NCI-H1436 (cell line): ENCODE data around the gene CCR8.

Experiments used
- DNase-seq: peaks from one replicate; lab custom pipeline; 2025; lab: John Stamatoyannopoulos, UW

The CCR8 gene, protein sequence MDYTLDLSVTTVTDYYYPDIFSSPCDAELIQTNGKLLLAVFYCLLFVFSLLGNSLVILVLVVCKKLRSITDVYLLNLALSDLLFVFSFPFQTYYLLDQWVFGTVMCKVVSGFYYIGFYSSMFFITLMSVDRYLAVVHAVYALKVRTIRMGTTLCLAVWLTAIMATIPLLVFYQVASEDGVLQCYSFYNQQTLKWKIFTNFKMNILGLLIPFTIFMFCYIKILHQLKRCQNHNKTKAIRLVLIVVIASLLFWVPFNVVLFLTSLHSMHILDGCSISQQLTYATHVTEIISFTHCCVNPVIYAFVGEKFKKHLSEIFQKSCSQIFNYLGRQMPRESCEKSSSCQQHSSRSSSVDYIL

DNA sequence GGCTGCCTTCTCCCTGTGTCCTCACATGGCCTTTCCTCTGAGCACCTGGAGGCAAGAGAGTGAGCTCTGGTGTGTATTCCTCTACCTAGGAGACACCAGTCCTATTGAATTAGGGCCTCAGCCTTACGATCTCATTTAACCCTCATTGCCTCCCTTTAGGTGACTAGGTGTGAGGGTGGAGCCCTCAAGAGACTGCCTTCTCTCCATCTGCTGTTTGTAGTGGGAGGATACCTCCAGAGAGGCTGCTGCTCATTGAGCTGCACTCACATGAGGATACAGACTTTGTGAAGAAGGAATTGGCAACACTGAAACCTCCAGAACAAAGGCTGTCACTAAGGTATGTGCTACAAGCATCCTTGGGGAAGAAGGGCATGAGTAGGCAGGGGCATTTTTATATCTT lies at the start of gene CCR8:
Gene CCR8, plus strand, starts transcription at position 217 of the 400 bp plus-strand sequence. CDS start 2,623 bp downstream, outside the sequence.
- no peak for DNase-seq

DNA sequence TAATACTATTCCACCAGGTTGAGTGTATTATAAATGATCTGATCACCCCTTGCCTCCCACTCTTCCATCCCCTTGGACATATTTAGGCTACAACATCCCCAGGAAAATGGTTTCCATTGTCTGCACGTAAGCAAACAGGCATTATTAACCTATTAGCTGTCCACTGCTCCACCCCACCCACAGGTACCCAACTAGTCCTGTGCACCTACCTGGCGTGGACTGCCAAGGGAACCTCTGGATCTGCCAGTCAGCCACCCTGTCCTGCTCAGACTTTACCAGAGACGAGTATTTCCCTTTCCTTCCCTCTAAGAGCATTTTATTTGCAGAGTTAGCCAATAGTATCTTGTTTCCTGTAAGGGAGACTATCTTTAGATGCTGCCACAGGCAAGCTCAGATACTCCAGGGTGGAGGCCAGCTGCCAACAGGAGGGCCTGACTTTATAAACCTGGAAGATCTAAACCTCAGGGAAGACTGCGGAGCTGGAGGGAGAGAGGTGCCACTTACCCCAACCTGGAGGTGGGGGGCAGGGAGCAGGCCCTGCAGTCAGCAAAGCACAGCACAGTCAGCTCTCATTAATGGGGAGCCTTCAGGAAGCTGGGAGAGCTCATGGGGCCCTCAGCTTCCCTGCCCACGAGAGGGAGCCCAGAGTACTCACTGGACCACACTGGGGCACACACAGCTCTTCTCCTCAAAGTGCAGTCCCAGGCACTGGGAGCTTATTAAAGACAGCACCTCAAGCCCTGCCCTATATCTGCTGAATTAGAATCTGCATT lies 49.6 kb upstream of the CCR8 start, which contains the start of gene CX3CR1:
Gene CX3CR1, minus strand, starts transcription at position 292 of the 773 bp plus-strand sequence. CDS start 13,527 bp downstream, outside the sequence.
- no peak for DNase-seq

DNA sequence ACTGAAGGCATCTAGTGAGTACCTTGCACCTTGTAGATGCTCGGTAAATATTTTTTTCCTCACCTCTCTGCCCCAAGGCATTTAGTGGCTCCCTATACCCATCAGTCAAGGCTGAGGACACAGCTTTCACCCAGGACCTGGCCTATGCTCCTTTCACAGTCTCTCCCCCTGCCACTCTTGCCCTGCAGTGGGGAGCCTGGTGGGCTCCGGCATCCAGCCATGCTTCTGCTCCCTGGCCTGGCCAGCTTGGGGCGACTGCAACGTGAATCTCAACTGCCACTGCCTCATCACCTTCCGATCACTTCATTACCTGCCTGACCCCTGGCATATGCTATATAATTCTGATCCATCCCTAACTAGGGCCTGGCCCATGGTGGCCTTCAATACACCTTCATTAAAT lies 48.9 kb upstream of the CCR8 start:
- DNase-seq = no peak

DNA sequence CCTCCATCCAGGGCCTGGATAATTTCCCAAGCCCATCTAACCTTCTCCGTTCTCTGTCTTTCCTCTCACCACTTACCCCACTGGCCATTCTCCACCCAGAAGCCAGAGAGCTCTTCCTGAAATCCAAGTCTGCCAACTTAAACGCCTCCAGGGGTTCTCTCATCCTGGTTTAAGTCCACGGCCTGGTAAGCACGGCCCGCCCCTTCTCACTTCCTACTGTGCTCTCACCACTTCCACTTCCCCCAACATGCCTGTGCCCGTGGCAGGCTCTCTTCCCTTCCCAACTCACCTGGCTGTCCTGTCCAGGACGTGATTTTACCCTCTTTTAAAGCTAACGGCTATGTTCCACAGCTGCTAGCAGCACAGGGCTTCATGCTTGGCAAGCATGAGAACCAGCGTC lies 48.0 kb upstream of the CCR8 start:
- DNase-seq = no peak

DNA sequence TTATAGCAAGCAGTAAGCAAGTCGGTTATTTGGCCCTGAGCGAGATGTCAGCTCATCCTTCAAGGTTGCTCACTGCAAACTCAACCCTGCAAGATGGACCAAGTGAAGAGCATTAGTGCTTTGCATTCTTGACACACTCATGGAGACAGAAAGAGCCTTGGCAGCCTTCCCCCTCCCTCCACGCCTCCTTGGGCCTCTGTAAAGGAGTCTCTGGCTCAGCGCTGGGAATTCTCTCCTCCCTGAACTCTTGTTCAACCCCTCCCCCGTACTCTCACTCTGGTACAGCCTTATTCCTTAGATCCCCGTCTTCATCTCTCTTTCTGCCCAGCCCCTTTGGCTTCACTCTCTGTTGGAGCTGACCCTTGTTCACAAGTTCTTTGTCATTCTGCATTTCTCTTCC lies 47.5 kb upstream of the CCR8 start:
- DNase-seq = no peak

DNA sequence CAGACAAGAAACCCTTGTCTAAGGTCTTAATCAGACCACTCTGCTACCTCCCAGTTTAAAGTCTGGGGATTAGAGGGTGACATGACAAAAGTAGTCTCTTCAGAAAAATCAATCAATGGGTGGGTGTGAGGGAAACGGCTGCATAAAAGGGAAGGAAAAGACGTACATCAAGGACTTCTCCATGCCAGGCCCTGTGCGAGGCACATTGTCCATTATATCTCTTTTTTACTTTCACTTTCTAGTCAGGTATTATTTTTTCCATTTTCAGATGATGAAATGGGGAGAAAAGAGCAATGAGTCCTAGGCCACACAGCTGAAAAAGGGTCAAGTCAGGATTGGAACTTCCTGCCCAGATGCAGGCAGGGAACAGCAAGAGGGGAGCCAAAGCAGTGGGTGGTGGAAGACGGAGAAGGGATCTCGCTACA lies 45.0 kb upstream of the CCR8 start:
- DNase-seq = no peak

DNA sequence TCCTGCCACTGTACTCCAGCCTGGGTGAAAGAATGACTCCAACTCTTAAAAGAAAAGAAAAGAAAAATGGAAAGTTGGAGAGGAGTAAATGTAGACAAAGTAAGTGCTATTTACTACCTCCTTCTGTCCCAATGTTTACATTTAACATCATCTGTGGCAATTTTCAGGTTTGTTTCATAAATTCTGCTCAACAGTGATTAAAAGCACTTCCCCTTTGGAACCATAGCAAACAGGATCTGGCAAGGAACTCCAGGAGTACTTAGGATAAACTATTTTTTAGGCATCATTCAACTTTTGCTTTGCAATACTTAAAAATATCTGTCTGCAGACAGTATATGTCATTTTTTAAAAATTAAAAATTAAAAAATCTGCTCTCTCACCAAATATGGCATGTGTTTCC lies 44.2 kb upstream of the CCR8 start:
- DNase-seq = no peak

DNA sequence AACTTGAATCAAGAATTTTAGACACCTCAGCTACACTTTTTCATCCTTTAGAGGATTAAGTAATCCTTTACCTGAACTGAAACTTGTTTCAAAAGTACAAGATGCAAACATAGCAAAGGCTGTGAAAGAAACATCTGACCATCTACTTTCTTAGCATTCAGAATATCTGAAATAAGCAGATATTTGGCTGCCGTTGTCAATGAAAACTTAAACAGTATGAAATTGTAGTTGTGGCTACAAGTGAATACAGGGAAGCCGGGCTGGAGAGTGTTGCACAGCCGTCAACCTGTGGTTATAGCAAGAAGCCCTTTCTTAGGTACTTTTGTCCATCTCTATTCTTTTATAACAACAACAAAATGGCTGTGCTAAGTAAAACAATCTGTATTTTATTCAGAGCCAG lies 42.7 kb upstream of the CCR8 start:
- DNase-seq = no peak

DNA sequence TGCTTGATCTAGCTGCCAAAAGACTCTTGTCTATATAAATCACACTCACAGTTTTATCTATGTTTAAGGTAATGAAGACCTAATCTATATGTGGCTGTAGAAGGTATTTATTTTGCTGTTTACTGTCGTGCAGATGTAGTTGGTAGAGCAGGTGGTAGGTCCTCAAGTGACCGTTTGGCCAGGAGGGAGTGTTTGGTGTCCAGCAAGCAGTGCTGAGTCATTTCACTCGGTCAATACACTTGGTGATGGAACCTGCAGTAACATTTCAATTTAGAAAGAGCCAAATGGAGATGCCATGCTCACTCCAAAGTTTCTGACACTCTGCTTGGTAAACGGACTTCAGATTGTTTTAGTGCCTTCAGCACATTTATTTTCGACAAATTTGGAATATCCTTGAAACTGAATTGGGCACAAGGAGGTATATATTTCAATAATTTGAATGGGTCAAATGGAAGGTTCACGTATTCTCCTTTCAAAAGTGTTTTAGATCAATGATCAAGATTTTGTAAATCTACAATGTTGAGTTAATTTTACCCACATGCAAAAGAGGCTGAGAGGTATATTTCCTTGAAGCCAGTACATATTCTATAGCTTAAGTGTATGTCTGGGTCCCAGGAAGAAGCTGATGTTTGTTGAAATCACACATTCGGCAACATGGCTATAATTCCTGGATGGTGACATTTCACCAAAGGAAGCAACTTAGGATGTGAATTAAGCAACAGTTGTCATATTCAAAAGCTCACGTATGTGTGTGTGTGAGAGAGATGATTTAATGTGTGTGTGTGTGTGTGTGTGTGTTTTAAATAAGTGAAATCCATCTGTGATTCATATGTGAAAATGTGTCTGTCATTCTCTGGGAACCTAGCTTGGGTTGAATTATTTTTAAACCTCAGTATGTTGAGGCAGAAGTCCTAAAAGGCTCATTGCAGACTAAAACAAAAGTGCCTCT lies 42.0 kb upstream of the CCR8 start:
- no peak for DNase-seq

DNA sequence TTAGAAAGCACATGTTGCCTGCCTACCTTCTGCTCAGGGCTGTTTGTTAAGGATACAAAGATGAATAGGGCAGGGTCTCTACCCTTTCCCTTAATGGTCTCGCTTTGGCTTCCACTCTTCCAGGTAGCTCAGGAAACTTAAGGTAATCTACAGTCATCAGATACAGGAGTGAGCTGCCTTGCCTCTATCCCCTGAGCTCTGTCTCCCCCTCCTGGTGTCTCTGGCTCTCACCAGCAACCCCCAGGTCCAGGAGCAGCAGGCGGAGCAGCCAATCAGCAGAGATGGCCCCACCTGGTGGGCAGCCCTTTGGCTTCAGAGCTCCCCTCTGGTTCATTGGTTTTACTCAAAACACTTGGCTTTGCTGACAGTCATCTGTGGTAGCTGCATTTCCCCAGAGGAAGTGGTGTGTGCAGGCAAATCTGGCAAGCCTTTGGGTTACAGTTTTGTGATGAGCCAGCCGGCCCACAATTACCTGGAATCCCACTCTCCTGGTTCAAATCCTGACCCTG lies 41.2 kb upstream of the CCR8 start:
- DNase-seq = peak; percentile 55

DNA sequence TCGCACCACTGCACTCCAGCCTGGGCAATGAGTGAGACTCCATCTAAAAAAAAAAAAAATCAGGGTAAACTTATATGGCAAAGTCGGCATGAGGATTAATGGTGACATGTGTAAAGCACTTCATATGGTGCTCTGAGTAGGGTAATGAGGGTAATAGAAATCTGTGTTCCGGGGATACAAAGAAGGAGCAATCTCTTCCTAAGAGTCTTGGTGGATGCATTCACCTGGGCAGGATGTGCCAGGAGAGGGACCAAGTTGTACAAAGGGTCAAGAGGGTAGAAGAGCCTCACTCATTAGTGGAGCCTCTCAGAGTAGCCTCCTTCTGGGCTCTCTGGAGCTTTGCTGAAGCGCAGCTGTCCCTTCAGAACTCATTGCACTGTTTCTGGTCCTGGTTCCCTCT lies 40.4 kb upstream of the CCR8 start:
- no peak for DNase-seq

DNA sequence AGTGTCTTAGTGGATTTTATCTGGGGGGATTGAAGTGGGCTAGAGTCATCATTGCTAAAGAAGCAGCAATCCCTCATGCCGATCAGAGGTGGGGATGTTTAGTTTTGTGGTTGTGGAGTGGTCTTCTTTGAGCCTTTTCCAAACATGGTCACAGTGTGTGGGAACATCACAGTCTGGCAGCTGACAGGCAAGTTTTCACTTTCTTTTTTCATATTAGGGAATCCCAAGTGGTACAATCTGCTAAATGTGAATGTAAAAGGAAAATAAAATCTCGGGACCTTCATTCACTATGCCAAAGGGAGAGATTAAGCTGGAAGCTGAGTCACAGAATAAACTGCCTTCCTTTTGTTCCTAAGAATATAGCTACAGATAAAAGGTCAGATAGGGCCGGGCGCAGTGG lies 39.3 kb upstream of the CCR8 start:
- no peak for DNase-seq

DNA sequence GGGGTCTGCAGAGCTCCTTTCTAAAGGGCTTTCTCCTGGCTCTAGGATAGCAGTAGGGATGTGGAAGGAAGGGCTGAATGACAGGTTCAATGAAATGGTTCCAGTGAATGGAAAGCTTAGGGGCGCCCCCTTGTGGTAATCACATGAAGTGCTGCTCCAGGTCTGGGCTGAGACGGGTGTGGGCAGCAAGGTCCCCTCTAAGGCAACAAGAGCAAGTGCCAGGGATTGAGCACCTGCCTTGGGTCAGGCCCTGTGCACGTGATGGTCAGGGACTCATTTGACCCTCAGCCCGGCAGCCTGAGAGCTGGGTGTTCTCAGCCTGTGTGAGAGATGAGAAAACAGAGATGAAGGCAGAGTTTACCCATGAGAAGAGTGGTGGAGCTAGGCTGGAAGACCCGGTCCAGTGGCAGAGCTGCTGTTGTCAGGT lies 37.6 kb upstream of the CCR8 start:
- DNase-seq = no peak

DNA sequence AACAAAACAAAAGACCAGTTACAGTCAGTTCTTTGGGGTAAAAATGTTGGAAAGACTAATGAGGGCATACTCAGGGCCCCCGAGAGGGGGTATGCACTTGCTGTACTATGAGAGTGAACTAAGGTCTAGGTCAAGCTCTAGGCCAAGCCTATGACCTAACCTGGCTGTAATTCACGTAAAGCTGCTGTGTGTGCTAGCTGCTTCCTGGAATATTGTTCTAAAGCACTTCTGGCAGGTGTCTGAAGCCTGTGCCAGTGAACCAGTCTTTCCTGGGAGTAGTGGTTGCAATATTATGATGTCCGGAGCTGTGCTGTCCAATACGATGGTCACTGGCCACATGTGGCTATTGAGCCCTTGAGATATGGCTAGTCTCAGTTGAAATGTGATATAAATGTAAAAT lies 36.5 kb upstream of the CCR8 start:
- no peak for DNase-seq

DNA sequence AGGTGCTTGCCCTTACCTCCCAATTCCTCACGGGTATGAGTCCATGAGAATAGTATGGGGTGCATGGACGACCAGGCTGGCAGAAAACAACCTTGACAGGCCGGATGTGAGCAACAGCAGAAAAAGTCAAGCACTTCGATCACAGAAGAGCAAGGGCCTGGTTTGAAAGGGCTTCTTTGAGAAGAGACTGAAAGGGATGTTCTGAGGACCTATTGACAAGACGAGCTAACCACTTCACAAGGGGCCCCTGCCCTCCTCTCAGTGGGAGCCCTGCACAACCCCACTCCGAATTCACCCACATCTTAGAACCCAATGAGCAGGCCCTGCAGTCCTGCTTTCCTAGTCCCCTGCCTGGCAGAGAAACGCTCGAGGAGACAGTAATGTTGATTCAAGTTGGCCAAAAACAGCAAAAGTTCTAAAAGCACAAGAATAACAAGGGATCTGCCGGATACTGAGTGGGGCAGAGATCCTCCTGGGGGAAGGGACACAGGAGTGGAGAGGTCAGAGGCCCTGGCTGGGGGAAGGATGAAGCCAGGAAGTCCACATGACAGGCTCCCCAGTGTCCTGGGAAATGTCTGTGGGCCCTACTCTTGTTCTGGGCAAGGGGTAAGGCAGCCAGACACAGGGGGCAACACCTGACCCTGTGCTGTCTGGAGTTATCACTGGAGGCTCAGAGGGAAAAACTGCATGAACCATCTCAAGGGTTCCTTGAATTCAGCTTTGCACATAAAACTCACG lies 34.9 kb upstream of the CCR8 start:
- no peak for DNase-seq

DNA sequence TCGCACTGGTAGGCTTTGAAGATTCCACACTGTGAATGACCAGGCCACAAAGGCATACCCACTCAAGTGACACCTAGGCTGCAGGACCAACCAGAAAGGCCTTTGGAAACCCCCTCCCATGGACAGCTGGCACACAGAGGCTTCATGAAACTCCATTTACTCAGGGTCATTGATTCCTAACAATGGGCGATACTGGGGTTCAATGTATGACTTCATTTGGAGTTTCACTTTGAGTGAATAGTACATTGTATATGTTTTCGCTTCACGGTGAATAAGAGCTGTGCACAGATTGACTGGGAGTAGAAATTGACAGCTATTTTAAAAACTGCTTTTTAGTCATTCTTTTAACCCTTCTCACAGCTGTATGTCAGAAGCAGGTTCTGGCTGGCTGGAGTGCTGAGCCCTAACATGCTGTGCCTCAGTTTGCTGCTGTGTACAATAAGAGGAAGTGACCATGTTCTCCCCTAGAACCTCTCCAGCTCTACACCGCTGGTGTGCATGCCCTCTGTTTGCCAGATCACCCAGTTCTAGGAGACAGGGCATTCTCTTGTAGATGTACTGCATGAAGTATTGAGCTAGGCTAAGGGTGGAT lies 34.2 kb upstream of the CCR8 start:
- no peak for DNase-seq

DNA sequence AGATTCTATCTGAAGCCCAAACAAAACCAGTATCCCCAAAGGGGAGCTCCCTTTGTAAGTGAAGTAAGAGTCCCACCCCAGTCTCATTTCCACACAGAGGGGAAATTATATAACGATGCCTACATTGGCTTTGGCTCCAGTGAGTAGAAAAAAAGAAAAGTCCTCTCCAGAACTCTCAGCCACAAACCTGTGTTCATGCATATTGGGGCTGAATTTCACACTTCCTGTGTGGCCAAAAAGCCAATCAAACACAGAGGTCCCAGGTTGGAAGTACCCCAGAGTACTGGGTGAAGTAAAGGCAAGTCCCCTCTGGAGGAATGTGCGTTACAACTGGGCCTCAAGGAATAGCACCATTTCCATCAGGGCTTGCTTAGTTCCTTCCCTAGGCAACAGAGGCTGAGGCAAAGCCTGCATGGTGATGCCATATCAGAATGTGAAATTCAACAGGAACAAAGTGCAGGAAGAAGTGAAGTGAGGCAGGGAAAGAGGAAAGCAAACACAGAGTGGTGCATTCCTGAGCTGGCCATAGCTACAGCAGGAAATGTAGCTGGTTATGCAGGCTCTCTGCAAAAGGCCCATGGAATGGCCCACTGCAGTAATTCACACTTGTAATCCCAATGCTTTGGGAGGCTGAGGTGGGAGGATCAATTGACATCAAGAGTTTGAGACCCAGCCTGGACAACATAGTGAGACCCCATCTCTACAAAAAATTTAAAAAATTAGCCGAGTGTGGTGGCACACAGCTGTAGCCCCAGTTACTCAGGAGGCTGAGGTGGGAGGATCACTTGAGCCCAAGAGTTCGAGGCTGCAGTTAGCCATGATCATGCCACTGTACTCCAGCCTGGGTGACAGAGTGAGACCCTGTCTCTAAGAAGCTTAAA lies 33.1 kb upstream of the CCR8 start:
- no peak for DNase-seq

DNA sequence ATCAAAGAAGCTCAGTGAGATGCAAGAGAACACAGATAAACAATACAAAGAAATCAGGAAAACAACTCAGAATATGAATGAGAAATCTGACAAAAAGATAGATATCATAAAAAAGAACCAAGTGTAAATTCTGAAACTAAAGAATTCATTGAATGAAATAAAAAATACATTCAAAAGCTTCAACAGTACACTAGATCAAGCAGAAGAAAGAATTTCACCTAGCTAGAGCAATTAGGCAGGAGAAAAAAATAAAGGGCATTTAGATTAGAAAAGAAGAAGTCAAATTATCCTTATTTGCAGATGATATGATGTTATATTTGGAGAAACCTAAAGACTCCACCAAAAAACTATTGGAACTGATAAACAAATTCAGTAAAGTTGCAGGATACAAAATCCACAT lies 30.2 kb upstream of the CCR8 start:
- DNase-seq = no peak

DNA sequence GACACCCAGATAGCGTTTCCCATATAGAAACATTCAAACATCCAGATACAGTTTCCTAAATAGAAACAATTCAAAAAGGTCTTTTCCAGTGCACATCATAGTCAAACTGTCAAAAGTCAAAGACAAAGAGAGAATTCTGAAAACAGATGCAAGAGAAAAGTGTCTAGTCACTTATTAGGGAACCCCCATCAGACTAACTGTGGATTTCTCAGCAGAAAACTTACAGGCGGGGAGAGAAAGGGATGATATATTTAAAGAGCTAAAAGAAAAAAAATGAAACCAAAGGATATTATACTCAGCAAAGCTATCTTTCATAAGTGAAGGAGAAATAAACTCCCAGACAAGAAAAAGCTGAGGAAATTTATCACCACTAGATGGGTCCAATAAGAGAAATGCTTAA lies 27.3 kb upstream of the CCR8 start:
- no peak for DNase-seq

DNA sequence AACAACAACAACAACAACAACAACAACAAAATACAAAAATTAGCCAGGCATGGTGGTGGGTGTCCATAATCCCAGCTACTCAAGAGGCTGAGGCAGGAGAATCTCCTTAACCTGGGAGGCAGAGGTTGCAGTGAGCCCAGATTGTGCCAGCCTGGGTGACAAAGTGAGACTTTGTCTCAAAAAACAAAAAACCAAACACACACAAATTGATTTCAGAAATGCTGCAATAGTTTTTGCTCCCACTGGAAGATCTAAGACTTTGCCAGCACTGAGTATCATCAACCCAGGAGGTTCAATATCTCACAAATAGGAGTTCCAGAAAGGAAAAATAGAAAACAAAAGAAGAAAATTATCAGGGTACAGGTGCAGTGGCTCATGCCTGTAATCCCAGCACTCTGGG lies 16.2 kb upstream of the CCR8 start:
- DNase-seq = no peak
